Panc1 (cell line): ENCODE data around the gene MCAM. TPM values are rescaled to one million over a fixed set of nuclear protein-coding genes. Genes with fewer than 3 reads are reported as not detected.

Experiments
- ATAC-seq: fragments of 200-7000 bp; cut with Tn5 transposase; 2 replicates; pipeline ENCODE4 v1.9.1; 2020; ENCODE audit warnings: mild to moderate bottlenecking, moderate library complexity
- BruUV-seq: library from RNA; stranded (reverse); fragments of 400-500 nt; replicated peaks from 2 replicates; lab custom pipeline; 2021; lab: Mats Ljungman, UMichigan
- CTCF ChIA-PET: fragments of 300-600 bp; sonication (Branson Sonifier 250); formaldehyde crosslinking; loops from one replicate; lab custom pipeline; 2022; ENCODE audit warnings: antibody characterized with exemption; lab: Charles Lee
- POLR2A ChIA-PET: fragments of 300-600 bp; sonication (Branson Sonifier 250); formaldehyde crosslinking; loops from one replicate; lab custom pipeline; 2022; ENCODE audit warnings: antibody characterized with exemption; lab: Charles Lee
- DNase-seq: peaks from one replicate; pipeline ENCODE4 v3.0.0-alpha.2; 2010; ENCODE audit warnings: low read depth, low spot score
- H3K27ac ChIP-seq: 2 replicates; pipeline ENCODE4 v1.5.1; 2011; ENCODE audit warnings: mild to moderate bottlenecking, low read length, inconsistent platforms
- H3K27me3 ChIP-seq: fragments of 200-500 bp; sonication (Bioruptor generic); 2 replicates; pipeline ENCODE4 v1.6.0; 2014; ENCODE audit warnings: low read length, inconsistent platforms; ENCODE audit not compliant: control insufficient read depth, insufficient read depth
- H3K36me3 ChIP-seq: fragments of 200-500 bp; sonication (Bioruptor generic); 2 replicates; pipeline ENCODE4 v1.5.1; 2014; ENCODE audit warnings: inconsistent platforms, mild to moderate bottlenecking, low read length, moderate library complexity; ENCODE audit not compliant: control insufficient read depth, insufficient read depth
- H3K4me1 ChIP-seq: 2 replicates; pipeline ENCODE4 v1.5.1; 2011; ENCODE audit warnings: inconsistent platforms, mild to moderate bottlenecking, low read length, moderate library complexity; ENCODE audit not compliant: control insufficient read depth, insufficient read depth
- H3K4me3 ChIP-seq, 2 experiments: 2 replicates each; pipeline ENCODE4 v1.5.1; 2011 to 2012; ENCODE audit warnings: low read depth in 2 of 2, low read length in 2 of 2, mild to moderate bottlenecking in 2 of 2, inconsistent platforms in 1 of 2, moderate library complexity in 1 of 2
- H3K9me3 ChIP-seq: fragments of 200-500 bp; sonication (Bioruptor generic); 2 replicates; pipeline ENCODE4 v1.5.1; 2014; ENCODE audit warnings: low read depth, mild to moderate bottlenecking, inconsistent platforms, low read length, moderate library complexity; ENCODE audit not compliant: control insufficient read depth, insufficient read depth
- CTCF ChIP-seq: fragments of 450-650 bp; IDR thresholded peaks from 2 replicates; pipeline ENCODE4 v1.5.1; 2017; ENCODE audit warnings: mild to moderate bottlenecking
- POLR2AphosphoS5 ChIP-seq: IDR thresholded peaks from 2 replicates; pipeline ENCODE4 v1.6.1; 2012; ENCODE audit warnings: mild to moderate bottlenecking, low read depth, low read length, moderate library complexity
- REST ChIP-seq, 2 experiments: IDR thresholded peaks; 2 replicates each; pipeline ENCODE4 v1.6.1; 2011 to 2012; ENCODE audit warnings: low read depth in 2 of 2, control low read depth in 1 of 2, low read length in 1 of 2, mild to moderate bottlenecking in 1 of 2, moderate library complexity in 1 of 2; ENCODE audit not compliant: insufficient read depth in 1 of 2
- SIN3A ChIP-seq: IDR thresholded peaks from 2 replicates; pipeline ENCODE4 v1.6.1; 2012; ENCODE audit warnings: low read depth, mild to moderate bottlenecking, low read length, moderate library complexity, borderline replicate concordance; ENCODE audit not compliant: insufficient read depth
- TCF7L2 ChIP-seq: IDR thresholded peaks from 2 replicates; pipeline ENCODE4 v1.6.1; 2011; ENCODE audit warnings: mild to moderate bottlenecking, low read depth, low read length, inconsistent platforms
- in situ Hi-C: cut with HindIII; loops from 2 replicates; pipeline ENCODE4 v1.10.0; 2016; ENCODE audit warnings: low sequenced_read_pairs, low pct_unique_long_range_greater_than_20kb
- intact Hi-C: fragments of 100-400 bp; cut with micrococcal nuclease; formaldehyde crosslinking; loops from one replicate; pipeline ENCODE4 v1.10.0; 2022; ENCODE audit not compliant: unreplicated experiment
- total RNA-seq: library from RNA; stranded (reverse); gene quantifications from one replicate; pipeline ENCODE4 v1.2.1, GENCODE V29; 2021; ENCODE audit not compliant: unreplicated experiment

MCAM gene
- total RNA-seq, 1 experiment from 2014 or later: 27.2 TPM

- intact Hi-C loops: no loop called here
- in situ Hi-C loops: no loop called here
- no peaks in the 10 kb centered on the region for H3K9me3 ChIP-seq
- H3K27me3 ChIP-seq: no peaks in the 10 kb centered on the region
- ATAC-seq: no peak
- peaks cover 15% of the 10 kb centered on the region for H3K36me3 ChIP-seq
- TF ChIP-seq POLR2AphosphoS5 (no peak), SIN3A (no peak), CTCF (no peak), REST (IDR thresholded peaks at IDR 0.05; ENCODE audit: insufficient read depth in 1 of 2, low read depth in 2 of 2, low read length in 1 of 2) (no peak), TCF7L2 (no peak)
- POLR2A ChIA-PET: no interaction called here
- DNase-seq: no peak
- no peaks in the 10 kb centered on the region for H3K4me1 ChIP-seq
- no peak overlapping the region for H3K4me3 ChIP-seq
- H3K27ac ChIP-seq: no peak overlapping the region
- BruUV-seq: no TSS peak
- CTCF ChIA-PET: interaction anchor here (0.6 to 0.7 kb wide), 2 partner anchors 14 to 110 kb away, joined by 3 to 4 read pairs; no protein-coding TSS in a partner anchor
Measured at GRCh38 chr11:119306373-119306890, 10.5 kb downstream of the MCAM start.

- Histone ChIP-seq H3K4me1 (no peaks in the 10 kb centered on the region), H3K36me3 (peaks cover 22% of the 10 kb centered on the region), H3K4me3 (no peak overlapping the region), H3K9me3 (no peaks in the 10 kb centered on the region), H3K27me3 (no peaks in the 10 kb centered on the region), H3K27ac (no peak overlapping the region)
- no peak for DNase-seq
- intact Hi-C loops (no loop called here), in situ Hi-C loops (no loop called here)
- CTCF ChIA-PET: interaction anchor here (0.7 kb wide), 1 partner anchor 15 kb away, joined by 4 read pairs; no protein-coding TSS in a partner anchor
- no peak for ATAC-seq
- BruUV-seq: TSS peak; percentile 2
- TF ChIP-seq TCF7L2: no peak
- TF ChIP-seq POLR2AphosphoS5: no peak
- no peak for TF ChIP-seq CTCF
- TF ChIP-seq SIN3A: no peak
- TF ChIP-seq REST (IDR thresholded peaks at IDR 0.05; ENCODE audit: insufficient read depth in 1 of 2, low read depth in 2 of 2, low read length in 1 of 2): no peak
- POLR2A ChIA-PET: no interaction called here
Measured at GRCh38 chr11:119305556-119306372, 11.2 kb downstream of the MCAM start.
